ENCODE measurements around the gene CMKLR1.

CMKLR1 gene

DNA sequence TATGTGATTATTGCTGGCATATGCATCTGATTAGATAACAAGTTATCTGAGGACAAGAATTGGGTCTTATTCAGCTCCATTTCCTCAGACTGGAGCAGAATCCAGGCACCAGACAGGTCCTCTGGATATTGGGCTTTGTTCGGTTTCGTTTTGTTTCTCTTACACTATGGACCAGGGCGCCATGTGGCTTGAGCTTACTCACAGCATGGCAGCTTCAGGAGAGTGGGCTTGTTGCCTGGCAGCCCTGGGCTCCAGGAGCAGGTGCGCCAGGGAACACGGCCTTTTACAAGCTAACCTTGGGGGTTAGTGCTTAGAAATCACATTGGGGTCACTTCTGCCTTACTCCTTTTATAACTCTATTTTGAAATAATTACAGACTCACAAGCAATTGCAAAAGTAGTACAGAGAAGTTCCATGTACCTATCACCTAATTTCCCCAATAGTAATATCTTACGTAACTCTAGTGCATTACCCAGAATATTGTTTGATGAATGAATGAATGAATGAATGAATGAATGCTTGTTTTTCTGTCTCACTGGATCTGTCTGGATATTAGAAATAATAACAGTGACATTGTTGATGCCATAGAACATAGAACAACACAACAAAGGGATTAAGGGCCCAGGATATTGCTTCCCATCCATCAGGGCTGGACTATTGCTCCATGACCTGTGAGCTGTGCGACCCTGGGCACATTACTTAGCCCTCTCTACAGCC, 39.0 kb downstream of the CMKLR1 start:
- no peak for DNase-seq (ENCODE audit: low read depth in 2 of 2)

DNA sequence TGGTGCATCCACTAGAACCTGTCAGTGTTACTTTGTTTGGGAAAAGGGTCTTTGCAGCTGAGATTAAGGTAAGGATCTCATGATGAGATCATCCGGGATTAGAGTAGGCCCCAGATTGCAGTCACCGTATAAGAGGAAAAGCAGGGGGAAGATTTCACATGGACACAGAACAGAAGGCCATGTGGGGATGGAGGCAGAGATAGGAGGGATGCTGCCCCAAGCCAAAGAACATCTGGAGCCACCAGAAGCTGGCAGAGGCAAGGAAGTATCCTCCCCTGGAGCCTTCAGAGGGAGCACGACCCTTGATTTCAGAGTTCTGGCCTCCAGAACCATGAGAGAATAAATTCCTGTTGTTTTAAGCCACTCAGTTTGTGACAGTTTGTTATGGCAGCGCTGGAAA, 39.6 kb downstream of the CMKLR1 start:
- DNase-seq (ENCODE audit: low read depth in 2 of 2): no peak

DNA sequence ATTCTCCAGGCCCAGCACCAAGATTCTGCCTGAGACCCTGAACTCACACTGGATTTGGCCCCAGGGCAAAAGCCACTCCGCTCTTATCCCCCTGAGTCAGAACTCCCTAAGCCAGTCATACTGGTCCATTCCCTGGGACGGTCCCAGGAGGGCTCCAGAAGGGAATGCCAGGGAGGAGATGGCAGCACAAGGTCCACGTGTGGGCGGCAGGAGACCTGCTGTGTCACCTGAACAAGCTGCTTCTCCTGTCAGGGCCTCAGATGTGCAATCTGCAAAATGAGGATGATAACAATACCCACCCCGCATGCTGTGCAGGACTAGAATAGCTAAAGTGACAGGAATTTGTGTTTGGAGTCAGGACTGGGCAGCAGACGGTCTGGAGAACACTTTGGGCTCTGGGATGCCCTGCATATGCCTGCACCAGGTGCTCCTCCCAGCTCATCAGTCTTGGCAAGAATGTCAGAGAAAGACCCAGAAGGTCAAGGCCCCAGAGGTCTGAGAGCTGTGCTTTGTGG, 40.3 kb downstream of the CMKLR1 start:
- DNase-seq (ENCODE audit: low read depth in 2 of 2): no peak

DNA sequence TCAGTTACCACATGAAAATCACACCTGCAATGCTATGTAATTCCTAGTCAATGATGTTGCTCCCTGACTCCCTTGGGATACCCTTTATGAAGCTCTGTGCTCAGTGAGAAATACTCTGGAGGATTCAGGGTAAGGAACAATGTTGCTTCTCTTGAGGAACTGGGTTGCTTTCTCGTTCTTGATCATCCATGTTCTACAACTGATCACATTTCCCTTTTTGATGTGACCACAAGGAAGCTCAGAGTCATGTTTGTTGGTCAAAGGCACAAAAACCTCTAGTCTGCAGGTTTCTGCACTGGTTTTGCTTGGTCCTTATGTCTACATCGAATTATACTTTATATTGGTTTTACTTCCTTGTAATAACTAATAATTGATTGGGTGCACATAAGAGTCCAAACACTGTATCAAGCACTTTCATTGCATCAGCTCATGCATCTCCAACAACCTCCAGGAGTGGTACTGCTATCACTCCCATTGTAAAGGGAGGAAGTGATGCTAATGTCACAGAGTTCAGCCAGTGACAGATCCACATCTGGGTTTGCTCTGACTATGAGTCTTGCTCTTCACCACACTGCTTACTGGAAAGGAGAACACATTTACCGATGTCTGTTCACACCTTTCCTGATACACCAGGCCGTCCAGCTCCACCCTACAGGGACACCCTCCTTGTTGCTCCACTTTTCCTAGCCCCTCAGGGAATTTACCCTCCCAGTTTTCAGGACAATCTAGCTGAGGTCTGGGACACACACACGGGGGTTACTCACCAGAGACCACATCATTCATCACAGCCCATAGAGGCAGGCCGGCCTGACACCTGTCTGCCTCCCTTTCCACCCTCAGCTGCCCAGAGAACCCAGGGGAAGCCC, 41.0 kb downstream of the CMKLR1 start:
- no peak for DNase-seq (ENCODE audit: low read depth in 2 of 2)

DNA sequence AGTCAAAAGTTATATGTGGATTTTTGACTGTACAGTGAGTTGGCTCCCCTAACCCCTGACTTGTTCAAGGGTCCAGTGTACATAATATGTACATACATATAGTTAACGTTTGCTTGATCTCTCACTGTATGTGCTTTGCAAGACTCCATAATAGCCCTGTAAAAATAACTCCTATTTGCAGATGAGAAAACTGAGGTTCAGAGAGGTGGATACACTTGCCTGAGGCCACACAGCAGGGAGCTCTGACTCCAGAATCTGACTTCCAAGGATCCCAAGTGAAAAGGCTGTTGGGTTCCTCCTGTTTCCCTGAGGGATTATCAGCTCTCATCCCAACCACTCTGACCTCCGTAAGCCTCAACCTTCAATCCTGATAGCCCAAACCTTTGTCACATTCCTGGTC, 41.7 kb downstream of the CMKLR1 start:
- DNase-seq (ENCODE audit: low read depth in 2 of 2): no peak

DNA sequence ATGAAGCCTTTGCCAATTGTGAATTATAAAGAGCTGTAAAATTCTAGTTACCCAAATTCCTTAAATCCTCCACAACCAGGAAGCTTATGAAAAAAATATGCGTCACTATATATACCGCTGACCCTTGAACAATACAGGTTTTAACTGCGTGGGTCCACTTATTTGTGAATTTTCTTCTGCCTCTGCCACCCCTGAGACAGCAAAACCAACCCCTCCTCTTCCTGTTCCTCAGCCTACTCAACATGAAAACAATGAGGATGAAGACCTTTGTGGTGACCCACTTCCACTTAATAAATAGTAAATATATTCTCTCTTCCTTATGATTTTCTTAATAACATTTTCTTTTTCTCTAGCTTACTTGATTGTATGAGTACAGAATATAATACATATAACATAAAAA, 42.2 kb downstream of the CMKLR1 start:
- no peak for DNase-seq (ENCODE audit: low read depth in 2 of 2)

DNA sequence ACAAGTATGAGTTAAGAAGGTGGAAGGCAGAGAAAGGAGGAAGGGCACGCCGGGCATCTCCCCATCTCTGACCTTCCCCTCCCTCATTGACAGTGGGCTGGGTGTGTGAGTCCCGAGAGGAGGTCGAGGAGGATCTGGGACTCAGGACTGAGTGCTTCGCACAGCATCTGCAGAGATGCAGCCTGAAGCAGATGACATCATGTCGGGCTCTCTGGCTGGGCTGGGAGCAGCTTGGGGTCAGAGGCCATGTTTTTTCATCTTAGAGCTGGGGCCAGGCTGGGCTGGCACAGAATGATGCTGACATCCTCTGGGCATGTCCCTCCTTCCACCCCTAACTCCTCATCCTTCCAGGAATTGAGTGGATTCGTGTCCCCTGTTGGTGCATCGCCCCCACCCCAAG, 43.5 kb downstream of the CMKLR1 start:
- DNase-seq (ENCODE audit: low read depth in 2 of 2): no peak

DNA sequence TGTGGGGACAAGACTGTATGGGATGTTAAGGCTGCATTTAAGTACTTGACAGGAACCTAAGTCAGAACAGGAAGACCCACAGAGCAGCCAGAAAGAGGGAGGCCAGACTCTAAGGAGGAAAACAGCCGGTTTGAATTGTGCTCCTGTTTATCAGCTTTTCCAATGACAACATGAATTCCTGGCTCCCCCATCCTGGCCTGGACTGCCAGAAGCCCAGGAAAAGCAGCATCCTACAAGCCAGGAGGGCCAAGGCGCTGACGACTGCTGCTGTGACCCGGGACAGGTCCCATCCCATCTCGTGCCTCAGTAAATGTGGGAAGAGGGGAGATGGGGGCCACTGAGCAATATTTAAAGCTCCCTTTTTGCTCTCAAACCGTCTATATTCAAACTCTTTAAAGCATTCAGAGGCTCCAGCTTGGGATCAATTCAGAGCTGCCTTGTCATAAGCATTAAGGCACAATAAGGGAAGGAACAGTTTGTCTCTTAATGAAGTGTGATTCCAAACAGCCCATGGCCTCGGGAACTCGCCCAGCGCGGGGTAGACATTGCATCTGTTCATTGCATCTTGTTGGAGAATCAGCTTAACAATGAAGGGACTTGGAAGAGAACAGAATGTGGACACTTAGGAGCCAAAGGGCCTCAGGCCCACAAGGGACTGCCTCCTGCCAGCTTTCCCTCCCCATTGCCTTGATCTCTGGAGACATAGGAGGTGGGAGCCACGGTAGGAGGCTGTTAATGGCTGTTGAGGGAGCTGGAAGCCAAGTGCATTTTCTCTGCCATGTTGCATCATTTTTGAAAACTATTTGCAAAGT, 49.6 kb downstream of the CMKLR1 start:
- no peak for DNase-seq (ENCODE audit: low read depth in 2 of 2)

DNA sequence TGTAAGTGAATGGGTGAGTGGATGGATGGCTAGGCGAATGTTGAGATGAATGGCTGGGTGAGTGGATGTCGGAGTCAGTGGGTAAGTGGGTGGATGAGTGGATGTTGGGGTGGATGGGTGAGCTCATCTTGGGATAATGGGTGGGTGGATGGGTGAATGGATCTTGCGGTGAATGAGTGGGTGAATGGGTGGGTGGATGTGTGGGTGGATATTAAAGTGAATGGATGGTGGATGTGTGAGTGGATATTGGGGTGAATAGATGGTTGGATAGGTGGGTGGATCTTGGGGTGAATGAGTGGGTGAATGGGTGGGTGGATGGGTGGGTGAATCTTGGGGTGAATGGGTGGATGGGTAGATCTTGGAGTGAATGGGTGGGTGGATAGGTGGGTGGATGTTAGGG, 51.9 kb downstream of the CMKLR1 start:
- DNase-seq (ENCODE audit: low read depth in 2 of 2): no peak

DNA sequence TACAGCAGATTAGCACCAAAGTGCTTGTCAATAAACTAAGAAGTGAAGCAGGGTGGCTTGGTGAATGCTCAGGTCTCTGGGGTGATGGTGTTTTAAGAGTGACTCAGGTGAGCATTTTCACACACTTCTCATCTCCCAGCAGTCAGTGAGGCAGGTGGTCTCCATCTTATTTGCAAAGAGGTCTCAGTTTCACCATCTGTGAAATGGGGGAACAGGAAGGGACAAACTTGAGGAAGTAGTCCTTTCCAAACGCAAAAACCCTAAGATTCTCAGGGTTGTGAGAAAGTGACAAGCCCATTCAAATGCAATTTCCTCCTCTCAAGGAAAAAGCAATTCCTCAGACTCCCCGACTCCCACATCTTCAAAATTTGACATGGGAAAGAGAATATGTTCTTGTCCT, 54.1 kb downstream of the CMKLR1 start:
- DNase-seq (ENCODE audit: low read depth in 2 of 2): no peak

DNA sequence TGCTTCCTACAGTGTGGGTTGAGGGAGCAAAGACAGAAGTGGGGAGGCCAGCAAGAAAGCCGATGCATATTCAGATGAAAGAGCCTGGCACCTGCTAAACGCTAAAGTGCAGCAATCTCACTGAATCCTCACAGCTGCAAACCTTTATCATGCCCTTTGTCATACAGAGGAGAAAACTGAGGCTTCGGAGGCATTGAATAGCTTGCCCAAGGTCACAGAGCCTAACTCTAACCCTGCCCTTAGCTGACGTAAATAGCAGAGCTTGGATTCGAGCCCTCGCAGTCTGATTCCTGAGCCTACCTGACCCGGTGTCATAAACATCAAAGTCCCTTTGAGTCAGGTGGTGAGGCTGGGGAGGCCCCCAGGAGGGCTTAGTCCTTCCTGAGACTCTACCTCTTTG, 54.9 kb downstream of the CMKLR1 start:
- DNase-seq (ENCODE audit: low read depth in 2 of 2): no peak

DNA sequence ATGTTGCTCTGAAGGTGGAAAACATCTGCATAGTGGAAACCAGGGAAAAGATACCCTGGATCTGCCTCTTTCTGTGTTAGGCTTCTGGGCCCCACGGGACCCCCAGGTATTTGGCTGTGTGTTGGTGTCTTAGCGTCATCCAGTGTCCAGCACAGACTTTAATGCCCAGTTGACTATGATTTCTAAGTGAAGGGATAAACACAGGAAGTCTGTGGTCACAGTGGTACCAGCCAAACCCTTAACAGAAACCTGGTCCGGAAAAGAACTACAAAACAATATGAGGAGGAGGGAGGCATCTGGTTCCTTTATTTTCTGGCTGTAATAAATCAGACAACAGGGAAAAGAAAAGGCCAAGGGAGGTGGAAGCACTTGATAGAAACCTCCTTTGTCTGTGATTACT, 56.4 kb downstream of the CMKLR1 start:
- DNase-seq (ENCODE audit: low read depth in 2 of 2): no peak

DNA sequence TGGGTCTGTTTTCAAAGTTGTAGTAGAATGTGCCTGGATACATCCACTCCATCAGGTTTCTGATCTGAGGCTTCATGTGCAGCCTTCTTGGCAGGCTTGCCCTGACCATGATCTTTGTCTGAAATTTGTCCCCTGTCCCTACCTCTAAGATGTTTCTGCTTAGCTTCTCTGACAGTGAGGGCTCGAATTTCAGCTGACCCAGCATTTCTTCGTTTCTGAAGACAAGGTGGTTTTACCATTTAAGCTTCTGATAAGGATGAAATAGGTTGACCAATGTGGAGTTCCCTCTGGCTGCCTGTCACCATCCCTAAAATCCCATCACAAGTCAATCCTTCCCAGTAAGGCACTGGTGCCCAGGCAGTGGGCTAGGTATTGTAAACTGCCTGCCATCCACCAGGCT, 57.0 kb downstream of the CMKLR1 start:
- DNase-seq (ENCODE audit: low read depth in 2 of 2): no peak

DNA sequence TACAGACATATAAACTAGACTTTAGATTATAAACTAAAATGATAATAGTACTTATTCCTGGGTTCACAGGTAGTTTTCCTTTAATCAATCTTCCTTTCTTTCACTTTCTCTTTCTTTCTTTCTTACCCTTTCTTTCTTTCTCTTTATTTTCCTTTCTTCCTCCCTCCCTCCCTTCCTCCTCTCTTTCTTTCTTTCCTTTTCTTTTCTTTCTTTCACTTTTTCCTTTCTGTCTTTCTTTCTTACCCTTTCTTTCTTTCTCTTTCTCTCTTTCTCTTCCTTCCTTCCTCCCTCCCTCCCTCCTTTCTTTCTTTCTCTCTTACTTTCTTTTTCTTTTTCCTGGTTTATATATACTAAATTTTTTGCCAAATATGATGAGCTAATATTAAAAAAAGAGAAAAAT, 61.5 kb downstream of the CMKLR1 start:
- DNase-seq (ENCODE audit: low read depth in 2 of 2): no peak

DNA sequence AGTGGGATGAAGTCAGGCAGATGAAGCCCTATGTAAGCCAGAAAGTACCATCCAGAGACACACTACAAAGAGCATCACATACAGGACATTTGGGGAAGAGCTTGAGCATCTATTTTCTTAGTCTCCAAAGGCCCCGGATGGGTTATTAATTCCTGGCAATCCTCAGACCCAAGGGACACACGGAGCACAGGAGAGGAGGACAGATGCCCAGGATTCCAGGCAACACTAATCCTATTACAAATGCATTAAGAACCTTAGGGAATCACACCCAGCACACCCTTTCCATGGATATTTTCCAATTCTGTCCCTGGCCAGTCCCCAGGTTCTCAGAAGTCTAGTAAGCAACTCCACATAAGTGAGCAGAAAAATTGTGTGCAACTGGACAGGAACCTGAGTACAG, 65.9 kb downstream of the CMKLR1 start:
- no peak for DNase-seq (ENCODE audit: low read depth in 2 of 2)

DNA sequence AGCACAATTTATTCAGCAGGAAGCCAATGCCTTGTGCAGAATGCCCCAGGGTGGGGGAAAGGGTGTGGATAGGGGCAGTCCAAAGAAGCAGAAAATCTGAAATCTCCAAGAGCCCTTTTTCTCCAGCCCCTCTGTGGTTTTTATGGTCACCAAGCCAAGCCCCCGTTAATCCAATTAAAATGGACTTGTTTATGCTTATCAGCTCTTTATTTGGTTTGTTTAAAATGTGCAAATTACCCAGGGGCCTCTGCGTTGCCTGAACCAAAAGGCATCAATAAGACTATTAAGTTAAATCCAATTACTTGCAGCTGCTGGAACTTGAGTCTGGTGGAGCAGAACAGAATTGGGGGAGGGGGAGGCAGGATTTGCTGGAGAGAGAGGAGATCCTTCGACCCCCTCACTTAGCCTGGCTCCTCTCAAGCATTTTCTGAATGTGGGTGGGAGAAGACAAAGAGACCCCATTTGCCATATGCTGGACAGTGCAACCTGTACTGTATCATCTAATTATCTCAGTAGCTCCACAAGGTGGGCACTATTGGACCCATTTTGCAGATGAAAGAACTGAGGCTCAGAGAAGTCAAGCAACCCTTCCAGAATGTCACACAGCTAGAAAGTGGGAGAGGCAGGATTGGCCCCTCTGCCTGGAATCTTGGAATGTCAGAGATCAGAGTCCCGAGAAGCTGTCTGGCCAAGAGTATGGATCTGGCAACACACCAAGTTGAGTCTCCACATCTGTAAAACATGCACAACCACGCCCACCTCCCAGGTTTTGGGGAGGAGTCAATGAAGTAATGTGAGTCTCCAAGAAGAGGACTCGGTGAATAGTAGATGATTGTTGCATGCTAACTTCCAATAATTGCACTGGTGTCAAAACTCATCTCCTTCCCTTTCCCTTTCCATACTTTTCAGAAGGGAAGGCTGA, 66.9 kb downstream of the CMKLR1 start:
- DNase-seq (ENCODE audit: low read depth in 2 of 2): no peak

DNA sequence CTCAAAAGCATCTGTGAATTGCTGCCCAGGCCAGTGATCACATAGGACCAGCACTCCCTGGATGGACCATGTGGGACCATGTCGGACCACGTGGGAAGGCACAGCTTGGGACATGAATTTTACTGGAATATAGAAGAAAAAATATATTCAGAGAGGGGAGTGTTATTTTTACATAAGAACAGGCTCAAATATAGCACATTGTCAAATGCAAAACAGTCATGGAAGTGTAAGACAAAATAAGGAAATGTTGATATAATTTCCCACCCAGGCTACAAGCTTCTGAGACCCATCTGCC, 68.3 kb downstream of the CMKLR1 start:
- DNase-seq (ENCODE audit: low read depth in 2 of 2): no peak

DNA sequence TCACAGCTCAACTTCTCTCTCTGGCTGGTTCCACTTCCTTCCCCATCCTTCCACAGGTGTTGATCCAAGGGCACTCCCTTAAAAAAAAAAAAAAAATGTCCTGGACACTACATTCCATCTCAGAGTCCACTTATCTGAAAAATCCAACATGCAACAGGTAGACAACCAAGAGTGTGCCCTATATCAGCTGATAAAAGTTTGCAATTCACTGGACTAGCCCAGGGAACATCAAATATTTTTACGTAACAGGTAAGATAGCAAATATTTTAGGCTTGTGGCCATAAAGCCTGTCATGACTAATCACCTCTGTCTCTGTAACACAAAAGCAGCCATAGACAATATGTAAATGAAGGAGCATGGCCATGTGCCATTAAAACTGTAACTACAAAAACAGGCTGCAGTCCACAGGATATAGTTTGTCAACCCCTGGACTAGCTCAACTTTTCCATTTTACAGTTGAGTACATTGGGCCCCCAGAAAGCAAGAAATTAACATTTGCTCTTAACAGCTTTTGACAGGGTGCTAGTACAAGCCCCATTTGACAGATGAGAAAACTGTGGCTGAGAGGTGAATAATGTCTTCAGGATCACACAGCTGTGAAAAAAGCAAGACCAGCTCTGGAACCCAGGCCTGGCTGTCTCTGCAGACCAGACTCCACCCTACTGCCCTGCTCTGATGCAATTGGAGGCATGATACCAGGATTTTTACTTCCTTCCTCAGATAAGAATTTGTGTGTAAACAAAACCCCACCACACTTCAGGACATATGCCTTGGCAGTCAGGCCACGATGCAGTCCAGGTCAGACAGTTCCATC, 68.9 kb downstream of the CMKLR1 start:
- DNase-seq (ENCODE audit: low read depth in 2 of 2): no peak

DNA sequence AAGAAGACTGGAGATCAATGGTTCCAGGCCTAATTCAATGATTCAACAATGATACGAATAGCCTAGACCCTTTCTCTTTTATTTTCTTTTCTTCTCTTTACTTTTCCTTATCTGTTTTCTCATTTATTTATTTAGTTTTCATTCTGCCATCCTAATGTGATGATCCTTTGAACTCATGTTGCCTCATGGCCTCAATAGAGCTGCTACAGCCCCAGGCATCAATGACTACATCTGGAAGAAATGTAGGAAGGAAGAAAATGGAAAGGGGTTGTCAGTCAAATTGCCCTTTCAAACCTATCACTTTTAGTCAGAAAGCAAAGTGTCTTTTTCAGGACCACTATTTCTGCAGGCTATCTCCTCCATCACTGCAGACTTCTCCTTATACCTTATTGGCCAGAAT, 69.9 kb downstream of the CMKLR1 start:
- no peak for DNase-seq (ENCODE audit: low read depth in 2 of 2)

DNA sequence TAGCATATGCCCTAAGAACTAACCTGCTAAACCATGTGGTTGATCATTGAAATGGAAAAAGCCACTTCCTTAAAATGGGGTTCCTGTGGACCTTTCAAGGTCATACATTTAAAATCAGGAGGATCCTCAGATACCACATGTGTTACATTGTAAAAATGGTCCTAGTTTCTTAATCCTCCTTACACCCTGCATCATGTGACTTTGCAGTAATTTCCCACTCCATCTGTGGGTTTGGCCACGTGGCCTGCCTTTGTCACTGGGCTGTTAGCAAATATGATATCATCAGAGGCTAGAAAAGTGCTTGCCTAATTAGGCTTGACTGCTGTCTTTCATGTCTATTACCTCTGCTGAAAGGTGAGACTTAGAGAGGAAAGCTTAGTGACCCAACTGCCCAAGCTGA, 70.7 kb downstream of the CMKLR1 start:
- DNase-seq (ENCODE audit: low read depth in 2 of 2): no peak

DNA sequence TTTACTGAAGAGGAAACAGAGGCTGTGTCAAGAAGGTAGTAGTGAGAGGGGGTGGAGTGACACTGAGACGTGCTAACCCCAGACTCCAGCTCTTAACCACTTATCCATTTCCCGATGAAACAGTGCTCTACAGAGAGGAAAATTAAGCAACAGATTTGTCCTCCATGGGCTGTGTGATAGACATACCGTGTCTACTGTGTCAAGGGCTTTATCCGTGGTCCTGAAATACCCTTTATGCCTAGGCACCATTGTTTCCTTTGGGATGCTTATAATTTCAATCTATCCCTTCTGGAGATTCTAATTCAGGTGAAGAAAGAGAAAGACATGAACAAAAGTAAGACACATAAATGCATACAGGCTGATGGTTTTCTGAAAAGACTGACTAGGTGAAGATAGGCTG, 71.7 kb downstream of the CMKLR1 start:
- DNase-seq (ENCODE audit: low read depth in 2 of 2): no peak
